Heart left ventricle (tissue), 13 donors: ENCODE results near the gene NGEF.

Experiments
- POLR2A ChIP-seq, 2 donors: fragments of 450-650 bp; IDR thresholded peaks; one replicate each; pipeline ENCODE4 v1.6.1; 2017; ENCODE audit warnings: antibody characterized with exemption in 2 of 2, mild to moderate bottlenecking in 2 of 2, moderate library complexity in 2 of 2
- TF ChIP-seq, protein P1 (sequence below), 12 donors: fragments of 200-600 bp; sonication (generic) in 4 of 12; IDR thresholded peaks; one replicate each; pipeline versions ENCODE4 v1.5.0 to v1.8.0; 2018 to 2022; ENCODE audit warnings: antibody characterized with exemption in 12 of 12, mild to moderate bottlenecking in 5 of 12
- donor health status: ischemic (EF 13 %, LVEDD 7.1; RV severe dilation, severe dysfunction).
- donor health status: DM: no; HTN: yes; CAD: no.
- donor health status: DM: no; HTN: no; CAD: no.
- donor health status: ischemic (EF 25% LVEDD 6.9; RV normal size, moderate dysfunction).
- donor health status: ischemic (EF 25% LVEDD 5.7; RV mildly dilated, moderate dysfunction).
- donor health status: ischemic (EF 35%, LVEDD 5.7; RV mildly dilated, moderate dysfunction).
- donor health status: nonischemic (EF 11% LVEDD 7.7; RV severe dilation, severe dysfunction).
- donor health status: DM: yes; HTN: yes; CAD: no.
- donor health status: PGD.
- donor health status: ischemic (EF 29% LVEDD 5.4; RV normal size, mild dysfunction).
- donor health status: nonischemic (EF 23%, LVEDD 6.1; RV moderate dilation, normal function).

DNA sequence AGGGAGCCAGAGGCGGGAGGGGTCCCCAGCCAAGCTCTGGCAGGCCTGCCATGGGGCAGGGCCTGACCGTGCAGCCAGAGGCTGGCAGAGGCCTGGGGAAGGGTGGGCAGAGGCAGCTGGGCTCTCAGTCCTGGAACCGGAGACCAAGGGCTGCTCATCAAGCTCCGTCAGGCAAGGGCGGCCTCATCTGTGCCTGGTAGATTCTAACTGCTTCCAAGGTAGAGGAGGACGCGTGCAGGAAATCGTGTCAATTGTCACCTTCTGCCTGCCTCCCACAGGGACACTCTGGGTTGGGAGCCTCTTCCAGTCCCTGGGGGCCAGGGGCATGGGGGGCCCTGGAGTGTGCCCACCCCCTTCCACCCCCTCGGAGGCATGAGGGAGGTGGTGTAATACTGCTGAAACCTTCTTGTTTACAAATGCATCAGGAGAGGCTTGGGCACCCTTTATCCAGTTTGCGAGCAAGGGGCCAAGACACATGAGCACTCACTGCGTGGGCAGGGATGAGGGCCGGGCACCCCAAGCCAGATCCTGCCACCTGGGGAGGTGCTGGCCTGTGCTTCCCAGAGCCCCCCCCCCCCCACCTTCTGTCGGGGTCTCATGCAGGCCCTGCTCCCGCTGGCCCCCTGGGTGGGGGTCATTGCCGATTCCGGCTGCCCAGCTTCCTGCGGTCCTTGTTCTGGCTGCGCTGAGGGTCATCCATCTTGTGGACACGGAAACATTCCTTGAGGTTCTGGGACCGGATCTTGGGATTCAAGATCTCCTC is 134.0 kb downstream of the NGEF start:
- TF ChIP-seq POLR2A (IDR thresholded peaks at IDR 0.05): no peak
- TF ChIP-seq, protein P1, sequence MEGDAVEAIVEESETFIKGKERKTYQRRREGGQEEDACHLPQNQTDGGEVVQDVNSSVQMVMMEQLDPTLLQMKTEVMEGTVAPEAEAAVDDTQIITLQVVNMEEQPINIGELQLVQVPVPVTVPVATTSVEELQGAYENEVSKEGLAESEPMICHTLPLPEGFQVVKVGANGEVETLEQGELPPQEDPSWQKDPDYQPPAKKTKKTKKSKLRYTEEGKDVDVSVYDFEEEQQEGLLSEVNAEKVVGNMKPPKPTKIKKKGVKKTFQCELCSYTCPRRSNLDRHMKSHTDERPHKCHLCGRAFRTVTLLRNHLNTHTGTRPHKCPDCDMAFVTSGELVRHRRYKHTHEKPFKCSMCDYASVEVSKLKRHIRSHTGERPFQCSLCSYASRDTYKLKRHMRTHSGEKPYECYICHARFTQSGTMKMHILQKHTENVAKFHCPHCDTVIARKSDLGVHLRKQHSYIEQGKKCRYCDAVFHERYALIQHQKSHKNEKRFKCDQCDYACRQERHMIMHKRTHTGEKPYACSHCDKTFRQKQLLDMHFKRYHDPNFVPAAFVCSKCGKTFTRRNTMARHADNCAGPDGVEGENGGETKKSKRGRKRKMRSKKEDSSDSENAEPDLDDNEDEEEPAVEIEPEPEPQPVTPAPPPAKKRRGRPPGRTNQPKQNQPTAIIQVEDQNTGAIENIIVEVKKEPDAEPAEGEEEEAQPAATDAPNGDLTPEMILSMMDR (IDR thresholded peaks at IDR 0.05): no peak
